Muscle of leg (tissue), 11 donors: ENCODE data around the gene DDX39A. TPM values are rescaled to one million over a fixed set of nuclear protein-coding genes. Genes with fewer than 3 reads are reported as not detected.

Source experiments
- DNase-seq: peaks from one replicate; pipeline ENCODE4 v3.0.0; 2013
- H3K27ac ChIP-seq: one replicate; pipeline ENCODE4 v1.5.1; 2013; ENCODE audit warnings: mild to moderate bottlenecking, low read length, control low read depth
- H3K27me3 ChIP-seq: one replicate; pipeline ENCODE4 v1.6.1; 2013; ENCODE audit warnings: low read length; ENCODE audit not compliant: control insufficient read depth, insufficient read depth
- H3K36me3 ChIP-seq: one replicate; pipeline ENCODE4 v1.6.1; 2013; ENCODE audit warnings: low read length; ENCODE audit not compliant: control insufficient read depth, insufficient read depth
- H3K4me1 ChIP-seq: one replicate; pipeline ENCODE4 v1.6.1; 2013; ENCODE audit warnings: low read length; ENCODE audit not compliant: control insufficient read depth, insufficient read depth
- H3K4me3 ChIP-seq: one replicate; pipeline ENCODE4 v1.5.1; 2013; ENCODE audit warnings: low read length, control low read depth
- H3K9me3 ChIP-seq: replicated peaks from 2 replicates; pipeline ENCODE4 v1.6.1; 2013; ENCODE audit warnings: low read depth, low read length; ENCODE audit not compliant: control insufficient read depth
- WGBS: methylation state at CpG from one replicate; pipeline ENCODE4 v1.1.5; 2013; ENCODE audit warnings: missing lambda C conversion rate; ENCODE audit not compliant: insufficient coverage; 5-methylcytosine and 5-hydroxymethylcytosine counted together
- polyA plus RNA-seq, 8 donors: library from polyadenylated mRNA; unstranded; fragments of 120-200 nt; gene quantifications; one replicate each; pipeline versions ENCODE4 v1.2.1 to v1.2.3, GENCODE V29; 2013; ENCODE audit warnings: inconsistent platforms in 1 of 8, low replicate concordance in 1 of 8; ENCODE audit not compliant: insufficient read length in 8 of 8, insufficient read depth in 1 of 8
- total RNA-seq: library from RNA; stranded (reverse); fragments of 120-200 nt; gene quantifications from one replicate; pipeline ENCODE4 v1.2.4, GENCODE V29; 2013

The DDX39A gene
- total and polyA plus RNA-seq, 9 donors = 34.8 to 52.9 (median 45.2) TPM

DNA sequence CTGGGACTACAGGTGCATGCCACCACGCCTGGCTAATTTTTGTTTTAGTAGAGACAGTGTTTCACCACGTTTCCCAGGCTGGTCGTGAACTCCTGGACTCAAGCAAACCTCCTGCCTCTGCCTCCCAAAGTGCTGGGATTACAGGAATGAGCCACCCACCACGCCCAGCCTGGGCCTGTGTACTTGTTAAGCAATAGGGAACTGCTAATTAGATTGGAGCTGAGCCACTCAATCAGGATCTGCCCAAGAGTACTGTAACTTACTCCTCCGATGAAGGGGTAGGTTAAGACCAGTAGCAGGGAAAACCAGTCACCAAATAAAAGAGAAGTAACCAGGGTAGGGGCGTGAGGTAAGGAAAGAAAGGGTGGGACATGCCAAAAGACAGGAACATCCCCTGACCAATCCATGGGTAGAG, 2.3 kb downstream of the DDX39A start:
- no peak for DNase-seq
- H3K4me3 ChIP-seq = no peak overlapping the region
- no peak overlapping the region for H3K27ac ChIP-seq
- H3K9me3 ChIP-seq = no peaks in the 10 kb centered on the region
- H3K27me3 ChIP-seq = no peaks in the 10 kb centered on the region
- 55% methylated on average over 2 of the region's 6 CpGs for WGBS
- H3K36me3 ChIP-seq = peaks cover 27% of the 10 kb centered on the region
- H3K4me1 ChIP-seq = peaks cover 40% of the 10 kb centered on the region

DNA sequence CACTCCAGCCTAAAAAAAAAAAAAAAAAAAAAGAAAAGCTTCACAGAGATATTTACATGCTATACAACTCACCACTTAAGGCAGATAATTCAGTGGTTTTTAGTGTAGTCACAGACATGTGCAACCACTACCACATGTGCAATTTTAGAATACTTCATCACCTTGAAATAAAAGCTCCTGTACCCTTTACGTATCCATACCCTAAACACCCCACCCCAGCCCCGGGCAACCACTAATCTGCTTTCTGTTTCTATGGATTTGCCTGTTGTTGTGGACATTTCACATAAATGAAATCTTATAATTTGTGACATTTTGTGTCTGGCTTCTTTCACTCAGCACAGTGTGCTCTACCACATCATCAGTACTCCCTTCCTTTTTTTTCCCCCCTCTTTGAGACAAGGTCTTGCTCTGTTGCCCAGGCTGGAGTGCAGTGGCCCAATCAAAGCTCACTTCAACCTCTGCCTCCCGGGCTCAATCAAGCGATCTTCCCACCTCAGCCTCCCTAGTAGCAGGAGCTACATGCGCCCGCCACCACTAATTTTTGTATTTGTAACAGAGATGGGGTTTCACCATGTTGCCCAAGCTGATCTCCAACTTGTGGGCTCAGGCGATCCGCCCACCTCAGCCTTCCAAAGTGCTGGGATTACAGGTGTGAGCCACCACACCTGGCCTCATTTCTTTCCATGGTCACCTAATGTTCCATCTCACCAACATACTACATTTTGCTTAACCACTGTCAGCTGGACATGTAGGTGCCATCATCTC, 4.0 kb downstream of the DDX39A start:
- no peak for DNase-seq
- Histone ChIP-seq H3K4me1 (peaks cover 40% of the 10 kb centered on the region), H3K36me3 (peaks cover 44% of the 10 kb centered on the region), H3K27ac (no peak overlapping the region), H3K9me3 (no peaks in the 10 kb centered on the region), H3K4me3 (no peak overlapping the region), H3K27me3 (no peaks in the 10 kb centered on the region)
- 94% methylated on average over 2 of the region's 8 CpGs for WGBS

DNA sequence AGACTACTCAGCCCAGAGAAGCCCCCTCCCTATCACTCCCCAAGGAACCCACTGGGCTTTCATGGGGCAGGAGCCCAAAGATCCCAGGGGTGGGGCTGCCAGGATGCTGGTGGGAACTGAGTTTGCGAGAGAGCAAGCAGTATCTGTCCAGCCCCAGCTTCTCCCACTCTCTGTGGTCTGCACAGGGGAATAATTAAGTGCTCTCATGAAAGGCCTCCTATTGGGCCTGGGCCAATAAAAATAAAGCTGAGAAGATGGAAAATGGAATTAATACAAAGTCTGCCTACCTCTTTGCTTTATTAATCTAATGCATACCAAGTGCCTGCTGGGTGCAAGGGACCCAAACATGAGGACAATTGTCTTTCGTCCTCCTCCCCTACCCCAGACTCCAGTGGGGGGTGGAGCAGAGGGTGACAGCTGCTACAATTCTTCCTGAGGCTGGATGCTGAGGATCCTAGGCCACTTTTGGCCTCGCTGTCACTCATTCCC, 5.4 kb downstream of the DDX39A start:
- Histone ChIP-seq H3K4me3 (no peak overlapping the region), H3K27me3 (no peaks in the 10 kb centered on the region), H3K4me1 (peaks cover 35% of the 10 kb centered on the region), H3K27ac (no peak overlapping the region), H3K36me3 (peaks cover 58% of the 10 kb centered on the region), H3K9me3 (no peaks in the 10 kb centered on the region)
- peak; percentile 54 for DNase-seq
- 80% methylated on average over 1 of the region's 3 CpGs for WGBS

DNA sequence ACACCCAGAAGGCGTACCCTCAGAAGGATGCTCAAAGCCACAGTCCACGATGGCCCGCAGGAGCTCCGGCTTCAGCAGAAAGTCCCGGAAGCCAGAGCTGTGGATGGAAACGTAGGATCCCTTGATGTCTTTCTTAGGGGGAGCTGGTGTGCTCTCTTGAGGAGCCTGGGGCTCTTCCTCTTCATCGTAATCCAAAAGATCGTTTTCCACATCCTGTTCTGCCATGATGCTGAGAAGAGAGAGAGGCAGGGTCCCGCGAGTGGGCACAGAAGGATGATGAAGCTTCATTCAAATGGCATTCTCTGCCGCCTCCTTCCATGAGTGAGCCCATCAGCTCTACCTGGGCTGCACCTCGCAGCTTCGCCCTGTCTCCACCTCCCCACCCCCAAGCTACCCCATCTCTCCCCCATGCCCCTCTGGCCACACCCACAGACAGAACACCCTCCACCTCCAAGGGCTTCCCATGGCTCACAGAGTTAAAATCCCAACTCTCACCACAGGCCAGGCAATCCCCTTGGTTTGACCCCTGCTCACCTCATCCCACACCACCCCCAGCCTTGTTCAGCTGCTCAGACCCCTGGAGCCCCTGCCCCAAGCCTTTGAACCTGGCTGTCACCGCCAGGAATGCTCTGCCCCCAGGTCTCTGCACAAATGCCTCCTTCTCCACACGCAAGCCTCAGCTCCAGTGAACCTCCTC, 6.0 kb downstream of the DDX39A start:
- H3K27ac ChIP-seq = no peak overlapping the region
- H3K36me3 ChIP-seq = peaks cover 64% of the 10 kb centered on the region
- 80% methylated on average over 11 of the region's 15 CpGs for WGBS

DNA sequence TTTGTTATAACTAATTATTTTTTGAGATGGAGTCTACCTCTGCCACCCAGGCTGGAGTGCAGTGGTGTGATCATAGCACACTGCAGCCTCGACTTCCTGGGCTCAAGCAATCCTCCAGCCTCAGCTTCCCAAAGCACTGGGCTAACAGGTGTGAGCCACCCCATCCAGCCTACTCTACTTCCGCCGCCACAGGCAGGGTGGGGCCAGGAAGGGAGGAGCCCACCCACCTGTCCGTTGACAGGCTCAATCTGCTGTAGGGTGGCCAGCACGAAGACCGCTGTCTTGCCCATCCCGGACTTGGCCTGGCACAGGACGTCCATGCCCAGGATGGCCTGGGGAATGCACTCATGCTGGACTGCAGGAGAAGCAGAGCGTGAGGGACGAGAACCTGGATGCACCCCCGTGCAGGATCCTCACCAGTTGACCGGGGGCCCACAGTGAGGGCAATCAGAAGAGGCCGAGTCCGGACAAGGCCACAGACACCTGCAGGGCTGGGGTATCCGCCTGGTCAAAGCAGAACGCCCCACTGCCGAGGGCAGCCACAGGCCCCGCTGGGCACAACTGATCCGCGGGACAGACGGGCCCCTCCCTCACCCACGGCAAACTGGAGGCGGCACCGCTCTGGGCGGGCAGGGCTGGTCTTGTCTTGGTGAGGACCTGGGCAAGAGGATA, 6.7 kb downstream of the DDX39A start:
- Histone ChIP-seq H3K27me3 (no peaks in the 10 kb centered on the region), H3K4me3 (no peak overlapping the region), H3K4me1 (peaks cover 27% of the 10 kb centered on the region), H3K9me3 (no peaks in the 10 kb centered on the region), H3K27ac (no peak overlapping the region), H3K36me3 (peaks cover 71% of the 10 kb centered on the region)
- DNase-seq = no peak
- 90% methylated on average over 21 of the region's 25 CpGs for WGBS

More for the DNA sequence above, 6.0 kb downstream of the DDX39A start:
- no peak for DNase-seq
- H3K27me3 ChIP-seq = no peaks in the 10 kb centered on the region
- peaks cover 33% of the 10 kb centered on the region for H3K4me1 ChIP-seq
- no peak overlapping the region for H3K4me3 ChIP-seq
- no peaks in the 10 kb centered on the region for H3K9me3 ChIP-seq

DNA sequence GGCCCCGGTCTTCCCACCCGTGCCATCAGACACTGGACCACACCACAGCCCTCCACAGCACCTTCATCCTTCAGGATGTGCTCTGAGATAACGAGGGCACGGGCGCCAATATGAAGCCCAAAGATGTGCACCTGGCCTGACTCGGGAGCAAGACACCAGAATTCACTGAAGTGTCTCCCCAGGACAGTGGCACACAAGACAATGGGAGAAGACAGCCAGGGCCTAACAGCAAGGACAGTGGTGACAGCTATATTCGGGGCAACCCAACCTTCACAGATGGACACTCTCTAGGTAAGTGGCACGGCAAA, 7.2 kb downstream of the DDX39A start:
- Histone ChIP-seq H3K36me3 (peaks cover 73% of the 10 kb centered on the region), H3K9me3 (no peaks in the 10 kb centered on the region), H3K27me3 (no peaks in the 10 kb centered on the region), H3K4me3 (no peak overlapping the region), H3K27ac (no peak overlapping the region), H3K4me1 (peaks cover 23% of the 10 kb centered on the region)
- WGBS = 94% methylated on average over 7 of the region's 8 CpGs
- DNase-seq = no peak

DNA sequence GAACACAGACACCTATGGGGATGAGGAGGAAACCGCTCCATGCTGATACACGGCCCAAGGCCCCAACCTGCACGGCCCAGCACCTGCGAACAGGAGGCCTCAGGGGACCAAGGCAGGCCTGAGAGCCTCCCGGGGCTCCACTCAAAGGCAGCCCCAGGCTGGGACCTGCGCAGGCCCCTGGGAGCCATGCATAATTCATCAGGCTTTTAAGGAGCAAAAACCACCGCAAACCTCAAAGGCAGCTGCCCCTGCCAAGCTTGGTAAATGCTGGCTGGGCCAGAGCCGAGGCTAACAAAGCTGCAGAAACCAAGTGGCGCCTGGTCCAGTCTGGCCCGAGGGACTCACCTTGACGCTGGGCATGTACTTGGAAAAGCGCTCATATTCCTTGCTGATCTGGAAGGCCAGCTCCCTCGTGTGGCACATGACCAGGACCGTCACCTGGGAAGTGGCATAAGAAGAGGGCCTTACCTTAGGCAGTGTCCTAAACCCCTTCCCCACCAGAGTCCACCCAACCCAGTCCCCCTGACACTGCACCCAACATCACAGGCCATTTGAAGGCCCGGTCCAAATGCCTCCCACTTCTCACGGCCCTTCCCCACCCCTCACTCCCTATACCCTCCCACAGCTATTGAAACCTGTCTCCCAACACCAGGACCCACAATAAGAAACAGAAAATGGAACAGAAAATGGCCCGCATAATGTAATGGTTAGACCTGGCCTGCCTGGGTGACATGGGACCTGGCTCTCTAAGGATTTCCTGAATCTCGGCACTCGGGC, 7.8 kb downstream of the DDX39A start:
- Histone ChIP-seq H3K4me3 (no peak overlapping the region), H3K9me3 (no peaks in the 10 kb centered on the region), H3K36me3 (peaks cover 77% of the 10 kb centered on the region), H3K27ac (no peak overlapping the region), H3K4me1 (peaks cover 21% of the 10 kb centered on the region), H3K27me3 (no peaks in the 10 kb centered on the region)
- WGBS = 89% methylated on average over 18 of the region's 19 CpGs
- DNase-seq = no peak

DNA sequence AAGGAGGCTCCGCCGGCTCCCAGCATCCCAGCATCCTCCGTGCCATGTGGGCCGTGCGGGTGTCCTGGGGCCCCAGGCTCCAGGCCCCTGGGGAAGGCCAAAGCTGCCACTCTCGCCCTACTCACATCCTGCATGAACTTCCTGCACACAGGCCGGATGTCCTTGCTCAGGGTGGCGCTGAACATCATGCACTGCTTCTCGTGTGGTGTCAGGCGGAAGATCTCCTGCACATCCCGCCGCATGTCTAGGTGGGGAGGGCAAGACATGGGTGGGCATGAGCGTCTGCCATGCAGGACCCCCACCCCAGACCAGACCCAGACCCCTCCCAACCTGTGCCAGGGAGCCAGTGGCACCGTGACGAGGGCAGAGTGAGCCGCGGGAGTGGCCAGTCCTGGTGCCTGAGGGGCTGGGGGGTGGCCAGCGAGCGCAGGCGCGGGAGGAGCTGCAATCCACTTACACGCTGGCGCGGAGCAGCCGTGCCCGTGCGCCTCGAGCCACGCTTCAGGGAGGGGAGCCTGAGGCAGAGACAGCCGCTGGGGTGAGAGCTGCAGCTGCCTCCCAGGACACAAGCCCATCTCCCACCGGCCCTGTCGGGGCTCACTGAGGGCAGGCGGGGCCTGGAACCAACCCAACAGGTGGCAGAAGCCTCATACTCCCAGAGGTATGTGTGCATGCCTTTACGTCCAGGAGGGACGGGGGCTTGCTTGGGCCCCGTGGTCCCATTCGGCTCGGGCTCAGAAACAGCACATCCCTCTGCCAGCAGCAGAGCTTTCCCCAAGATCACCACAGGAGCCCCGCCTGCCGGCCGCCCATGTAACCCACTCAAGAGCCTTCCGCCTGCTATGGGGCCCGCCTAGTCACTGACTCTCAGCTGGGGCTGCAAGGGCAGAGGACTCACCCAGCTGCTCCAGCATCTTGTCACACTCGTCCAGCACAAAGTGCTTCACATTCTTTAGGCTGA, 8.8 kb downstream of the DDX39A start:
- Histone ChIP-seq H3K36me3 (peaks cover 76% of the 10 kb centered on the region), H3K4me3 (no peak overlapping the region), H3K4me1 (peaks cover 22% of the 10 kb centered on the region), H3K27me3 (no peaks in the 10 kb centered on the region), H3K27ac (no peak overlapping the region), H3K9me3 (no peaks in the 10 kb centered on the region)
- 91% methylated on average over 36 of the region's 44 CpGs for WGBS
- DNase-seq = no peak
